Keratinocyte (primary cell): Measurements from ENCODE around the gene FBXL17. TPM values are rescaled to one million over a fixed set of nuclear protein-coding genes. Genes with fewer than 3 reads are reported as not detected.

Source experiments
- DNase-seq: peaks from one replicate; pipeline ENCODE4 v3.0.0-alpha.2; 2011; ENCODE audit warnings: low read depth, missing footprints, low spot score
- FAIRE-seq: peaks from 2 replicates; lab custom pipeline; 2011; peaks lifted over from hg19 to GRCh38; lab: Jason Lieb, UNC
- H2AFZ ChIP-seq: 2 replicates; pipeline ENCODE4 v1.6.0; 2012; ENCODE audit warnings: low read length, control low read depth, inconsistent platforms; ENCODE audit not compliant: control insufficient read depth
- H3K27ac ChIP-seq: 2 replicates; pipeline ENCODE4 v1.5.1; 2011; ENCODE audit warnings: low read length; ENCODE audit not compliant: control insufficient read depth, insufficient read depth
- H3K27me3 ChIP-seq: 3 replicates; pipeline ENCODE4 v1.6.0; 2011; ENCODE audit warnings: low read length; ENCODE audit not compliant: control insufficient read depth, insufficient read depth; ENCODE audit errors: extremely low read depth
- H3K36me3 ChIP-seq, 2 experiments: 2 replicates in 1 of 2; 3 replicates in 1 of 2; pipeline ENCODE4 v1.5.1; 2011; ENCODE audit warnings: low read length in 2 of 2, mild to moderate bottlenecking in 1 of 2; ENCODE audit not compliant: control insufficient read depth in 2 of 2, insufficient read depth in 2 of 2; ENCODE audit errors: extremely low read depth in 1 of 2
- H3K4me1 ChIP-seq: 3 replicates; pipeline ENCODE4 v1.5.1; 2011; ENCODE audit warnings: low read length; ENCODE audit not compliant: control insufficient read depth, insufficient read depth; ENCODE audit errors: extremely low read depth
- H3K4me2 ChIP-seq: 3 replicates; pipeline ENCODE4 v1.6.0; 2011; ENCODE audit warnings: low read depth, low read length; ENCODE audit not compliant: control insufficient read depth, insufficient read depth; ENCODE audit errors: extremely low read depth
- H3K4me3 ChIP-seq, 3 experiments: fragments of 200-600 bp in 1 of 3; sonication (generic) in 1 of 3; 2 replicates in 2 of 3; 3 replicates in 1 of 3; pipeline ENCODE4 v1.5.1; 2011 to 2016; ENCODE audit warnings: low read length in 3 of 3, mild to moderate bottlenecking in 3 of 3, control low read depth in 2 of 3, inconsistent platforms in 1 of 3, low read depth in 1 of 3, mixed read lengths in 1 of 3, mixed run types in 1 of 3, moderate library complexity in 1 of 3; ENCODE audit not compliant: control insufficient read depth in 2 of 3, insufficient read depth in 2 of 3; ENCODE audit errors: extremely low read depth in 1 of 3
- H3K79me2 ChIP-seq: 2 replicates; pipeline ENCODE4 v1.6.0; 2012; ENCODE audit warnings: low read length; ENCODE audit not compliant: control insufficient read depth, insufficient read depth
- H3K9ac ChIP-seq: 3 replicates; pipeline ENCODE4 v1.6.0; 2011; ENCODE audit warnings: low read length; ENCODE audit not compliant: control insufficient read depth, insufficient read depth; ENCODE audit errors: extremely low read depth
- H3K9me1 ChIP-seq: 3 replicates; pipeline ENCODE4 v1.6.0; 2011; ENCODE audit warnings: low read length; ENCODE audit not compliant: control insufficient read depth, insufficient read depth; ENCODE audit errors: extremely low read depth
- H3K9me3 ChIP-seq: 2 replicates; pipeline ENCODE4 v1.5.1; 2012; ENCODE audit warnings: low read depth, low read length; ENCODE audit not compliant: control insufficient read depth
- H4K20me1 ChIP-seq: 3 replicates; pipeline ENCODE4 v1.6.0; 2011; ENCODE audit warnings: low read length; ENCODE audit not compliant: control insufficient read depth, insufficient read depth; ENCODE audit errors: extremely low read depth
- EZH2 ChIP-seq: IDR thresholded peaks from one replicate; pipeline ENCODE4 v1.6.1; 2012; ENCODE audit warnings: inconsistent platforms, mild to moderate bottlenecking, low read length, moderate library complexity
- dilution Hi-C: fragments of 300-500 bp; cut with MboI; formaldehyde crosslinking; loops from one replicate; pipeline ENCODE4 v1.7.0; 2020; ENCODE audit warnings: low sequenced_read_pairs; ENCODE audit not compliant: extremely low pct_ligation_motif_present
- polyA plus RNA-seq, 5 experiments: library from polyadenylated mRNA; depleted of rRNA in 3 of 5; stranded (reverse) in 3 of 5; stranded (forward) in 1 of 5; unstranded in 1 of 5; fragments of >200 nt; gene quantifications; 1 replicate in 1 of 5; 2 replicates in 3 of 5; 3 replicates in 1 of 5; pipeline versions ENCODE4 v1.2.1 to v1.2.3, GENCODE V29; 2011 to 2012; ENCODE audit warnings: missing spikeins in 2 of 5, low read depth in 1 of 5, low replicate concordance in 1 of 5
- TF ChIP-seq, protein P1 (sequence below), 3 experiments: IDR thresholded peaks in 1 of 3; conservative IDR thresholded peaks in 1 of 3; optimal IDR thresholded peaks in 1 of 3; 2 replicates in 2 of 3; 3 replicates in 1 of 3; pipeline versions ENCODE3 to v1.5.1; 2011; ENCODE audit warnings: low read length in 3 of 3, mild to moderate bottlenecking in 3 of 3, moderate library complexity in 2 of 3, control low read depth in 1 of 3, inconsistent platforms in 1 of 3; ENCODE audit not compliant: insufficient read depth in 2 of 3; ENCODE audit errors: extremely low read depth in 1 of 3

FBXL17 gene
- polyA plus RNA-seq, 1 donor (not counting 4 experiments of a cell fraction or from before 2014, with no cell fraction given): 5.7 TPM

DNA sequence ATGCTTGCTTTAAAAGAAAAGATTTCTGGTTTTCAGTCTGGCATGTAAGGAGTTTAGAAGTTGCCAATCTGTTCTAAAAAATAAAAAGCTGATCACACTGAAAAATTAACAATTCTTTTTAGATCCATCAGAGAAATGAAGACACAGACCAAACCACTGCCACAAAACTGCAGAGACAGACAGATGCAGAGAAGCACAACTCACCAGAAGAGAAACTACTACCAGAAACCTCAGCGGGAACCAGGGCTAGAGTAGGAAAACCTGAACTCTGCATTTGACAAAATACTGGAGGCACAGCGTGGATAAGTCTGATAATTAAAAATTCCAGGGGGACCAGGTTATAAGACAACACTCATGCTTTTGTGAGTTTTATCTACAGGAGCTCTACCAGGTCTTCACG is 28.8 kb downstream of the FBXL17 start:
- Histone ChIP-seq H2AFZ (no peak overlapping the region), H3K79me2 (no peaks in the 10 kb centered on the region), H3K27me3 (no peaks in the 10 kb centered on the region), H4K20me1 (no peaks in the 10 kb centered on the region), H3K9me3 (no peaks in the 10 kb centered on the region), H3K27ac (no peak overlapping the region), H3K4me1 (no peaks in the 10 kb centered on the region), H3K4me3 (no peak overlapping the region), H3K36me3 (no peaks in the 10 kb centered on the region), H3K9ac (no peak overlapping the region), H3K4me2 (no peak overlapping the region), H3K9me1 (no peaks in the 10 kb centered on the region)
- TF ChIP-seq, protein P1, sequence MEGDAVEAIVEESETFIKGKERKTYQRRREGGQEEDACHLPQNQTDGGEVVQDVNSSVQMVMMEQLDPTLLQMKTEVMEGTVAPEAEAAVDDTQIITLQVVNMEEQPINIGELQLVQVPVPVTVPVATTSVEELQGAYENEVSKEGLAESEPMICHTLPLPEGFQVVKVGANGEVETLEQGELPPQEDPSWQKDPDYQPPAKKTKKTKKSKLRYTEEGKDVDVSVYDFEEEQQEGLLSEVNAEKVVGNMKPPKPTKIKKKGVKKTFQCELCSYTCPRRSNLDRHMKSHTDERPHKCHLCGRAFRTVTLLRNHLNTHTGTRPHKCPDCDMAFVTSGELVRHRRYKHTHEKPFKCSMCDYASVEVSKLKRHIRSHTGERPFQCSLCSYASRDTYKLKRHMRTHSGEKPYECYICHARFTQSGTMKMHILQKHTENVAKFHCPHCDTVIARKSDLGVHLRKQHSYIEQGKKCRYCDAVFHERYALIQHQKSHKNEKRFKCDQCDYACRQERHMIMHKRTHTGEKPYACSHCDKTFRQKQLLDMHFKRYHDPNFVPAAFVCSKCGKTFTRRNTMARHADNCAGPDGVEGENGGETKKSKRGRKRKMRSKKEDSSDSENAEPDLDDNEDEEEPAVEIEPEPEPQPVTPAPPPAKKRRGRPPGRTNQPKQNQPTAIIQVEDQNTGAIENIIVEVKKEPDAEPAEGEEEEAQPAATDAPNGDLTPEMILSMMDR (optimal IDR thresholded peaks at IDR 0.05 in 1 of 3, IDR thresholded peaks at IDR 0.05 in 1 of 3, conservative IDR thresholded peaks at IDR 0.05 in 1 of 3; ENCODE audit: extremely low read depth in 1 of 3, insufficient read depth in 2 of 3, low read length in 3 of 3): no peak
- no peak for TF ChIP-seq EZH2
- no peak for DNase-seq
- dilution Hi-C loops: no loop called here
- FAIRE-seq: no peak

DNA sequence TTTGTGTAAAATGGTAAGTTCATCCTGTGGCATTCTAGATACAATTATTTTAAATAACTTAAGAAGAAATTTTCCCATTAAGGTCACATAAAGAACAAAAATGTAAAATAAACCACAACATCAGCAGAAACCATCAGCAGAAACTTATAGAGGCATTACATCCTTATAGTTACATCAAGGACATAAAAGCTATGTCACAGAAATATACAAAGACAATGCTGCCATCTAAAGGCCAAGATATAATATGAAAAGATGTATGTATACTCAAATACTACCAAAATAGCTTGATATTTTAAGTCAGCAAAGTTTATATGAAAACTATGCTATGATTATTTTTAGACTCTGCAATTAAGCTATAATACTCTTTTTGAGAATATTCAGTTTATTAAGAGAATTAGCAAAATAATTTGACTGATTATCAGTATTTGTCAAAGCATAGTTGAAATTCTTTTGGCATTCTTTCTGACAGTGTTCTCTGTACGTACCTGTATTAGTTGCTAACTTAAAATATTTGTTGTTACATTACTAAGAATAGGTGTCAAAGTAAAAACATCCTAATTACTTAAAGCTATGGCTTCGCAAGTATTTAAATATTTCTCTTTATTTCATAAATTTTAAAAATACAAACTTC is 36.2 kb downstream of the FBXL17 start:
- TF ChIP-seq, protein P1 (optimal IDR thresholded peaks at IDR 0.05 in 1 of 3, IDR thresholded peaks at IDR 0.05 in 1 of 3, conservative IDR thresholded peaks at IDR 0.05 in 1 of 3; ENCODE audit: extremely low read depth in 1 of 3, insufficient read depth in 2 of 3, low read length in 3 of 3): peak in 1 of 3 experiments; percentile 25
- no peak for TF ChIP-seq EZH2
- no peak for FAIRE-seq

More for the DNA sequence above, 36.2 kb downstream of the FBXL17 start:
- dilution Hi-C loops: no loop called here
- H4K20me1 ChIP-seq: no peaks in the 10 kb centered on the region
- no peaks in the 10 kb centered on the region for H3K79me2 ChIP-seq
- no peak overlapping the region for H2AFZ ChIP-seq
- no peaks in the 10 kb centered on the region for H3K4me1 ChIP-seq
- DNase-seq: no peak
- H3K27ac ChIP-seq: no peak overlapping the region
- H3K4me2 ChIP-seq: no peak overlapping the region
- no peaks in the 10 kb centered on the region for H3K9me1 ChIP-seq
- no peak overlapping the region for H3K9ac ChIP-seq
- H3K4me3 ChIP-seq: no peak overlapping the region
- no peaks in the 10 kb centered on the region for H3K9me3 ChIP-seq
- H3K27me3 ChIP-seq: no peaks in the 10 kb centered on the region
- no peaks in the 10 kb centered on the region for H3K36me3 ChIP-seq
